GM12878 (cell line): ENCODE data around the gene CCNL1. TPM values are rescaled to one million over a fixed set of nuclear protein-coding genes. Genes with fewer than 3 reads are reported as not detected.

Source experiments
- ATAC-seq: fragments of 200-7000 bp; cut with Tn5 transposase; 3 replicates; pipeline ENCODE4 v1.9.1; 2020; ENCODE audit warnings: mild to moderate bottlenecking, moderate library complexity
- BruUV-seq: library from RNA; stranded (reverse); fragments of 400-500 nt; replicated peaks from 2 replicates; lab custom pipeline; 2021; lab: Mats Ljungman, UMichigan
- CTCF ChIA-PET: fragments of 300-600 bp; sonication (Branson Sonifier 250); formaldehyde crosslinking; extraction: SDS; loops from one replicate; lab custom pipeline; 2021; ENCODE audit warnings: inconsistent platforms; lab: Yijun Ruan, JAX
- POLR2A ChIA-PET: fragments of 350-600 bp; formaldehyde crosslinking; extraction: SDS; loops from one replicate; lab custom pipeline; 2021; ENCODE audit warnings: inconsistent platforms; lab: Charles Lee
- RAD21 ChIA-PET: fragments of 300-600 bp; sonication (Branson Sonifier 250); formaldehyde crosslinking; loops from one replicate; lab custom pipeline; 2023; ENCODE audit warnings: antibody characterized with exemption; ENCODE audit not compliant: unreplicated experiment; lab: Charles Lee
- SMC1A ChIA-PET: fragments of 300-600 bp; sonication (Branson Sonifier 250); formaldehyde crosslinking; loops from one replicate; lab custom pipeline; 2023; ENCODE audit not compliant: unreplicated experiment, uncharacterized antibody; lab: Charles Lee
- DNase-seq: peaks from one replicate; pipeline ENCODE4 v3.0.0-alpha.2; 2011; ENCODE audit warnings: low read depth, low spot score
- FAIRE-seq: peaks from 3 replicates; lab custom pipeline; 2011; peaks lifted over from hg19 to GRCh38; lab: Jason Lieb, UNC
- H2AFZ ChIP-seq: 2 replicates; pipeline ENCODE4 v1.6.0; 2011; ENCODE audit warnings: low read depth, low read length, control low read depth; ENCODE audit not compliant: control insufficient read depth
- H3K27ac ChIP-seq: 2 replicates; pipeline ENCODE4 v1.5.1; 2011; ENCODE audit warnings: control low read depth; ENCODE audit not compliant: control insufficient read depth, insufficient read depth
- H3K27me3 ChIP-seq, 2 experiments: replicated peaks in 1 of 2; 2 replicates each; pipeline versions ENCODE4 v1.6.0 to v1.6.1; 2011; ENCODE audit warnings: low read length in 1 of 2; ENCODE audit not compliant: control insufficient read depth in 2 of 2, insufficient read depth in 2 of 2
- H3K36me3 ChIP-seq, 2 experiments: 2 replicates each; pipeline ENCODE4 v1.5.1; 2011; ENCODE audit warnings: low read length in 1 of 2; ENCODE audit not compliant: control insufficient read depth in 2 of 2, insufficient read depth in 2 of 2
- H3K4me1 ChIP-seq: 2 replicates; pipeline ENCODE4 v1.6.1; 2011; ENCODE audit warnings: mild to moderate bottlenecking, low read length, moderate library complexity, mixed read lengths; ENCODE audit not compliant: control insufficient read depth, insufficient read depth
- H3K4me2 ChIP-seq: 2 replicates; pipeline ENCODE4 v1.6.0; 2011; ENCODE audit warnings: control low read depth; ENCODE audit not compliant: control insufficient read depth, insufficient read depth
- H3K4me3 ChIP-seq: fragments of 200-600 bp; sonication (generic); 2 replicates; pipeline ENCODE4 v1.5.1; 2016
- H3K79me2 ChIP-seq: 2 replicates; pipeline ENCODE4 v1.6.0; 2011; ENCODE audit warnings: low read length; ENCODE audit not compliant: control insufficient read depth, insufficient read depth
- H3K9ac ChIP-seq: 2 replicates; pipeline ENCODE4 v1.8.0; 2011; ENCODE audit warnings: low read length, control low read depth, mixed read lengths; ENCODE audit not compliant: control insufficient read depth, insufficient read depth
- H3K9me3 ChIP-seq: replicated peaks from 3 replicates; pipeline ENCODE4 v1.5.1; 2011; ENCODE audit warnings: mild to moderate bottlenecking, low read length; ENCODE audit not compliant: control insufficient read depth, insufficient read depth
- H4K20me1 ChIP-seq: 2 replicates; pipeline ENCODE4 v1.6.0; 2011; ENCODE audit not compliant: control insufficient read depth, insufficient read depth
- EZH2 ChIP-seq: IDR thresholded peaks from 2 replicates; pipeline ENCODE4 v1.6.1; 2012; ENCODE audit warnings: low read depth, mild to moderate bottlenecking, control low read depth, inconsistent platforms, low read length, borderline replicate concordance; ENCODE audit not compliant: control insufficient read depth
- GATAD2B ChIP-seq: fragments of 450-650 bp; conservative IDR thresholded peaks from 2 replicates; pipeline ENCODE4 v1.6.1; 2017; ENCODE audit warnings: low read depth, mild to moderate bottlenecking, moderate library complexity
- NR2C1 ChIP-seq: fragments of 450-650 bp; IDR thresholded peaks from 2 replicates; pipeline ENCODE4 v1.6.1; 2017; ENCODE audit warnings: antibody characterized with exemption, mild to moderate bottlenecking, moderate library complexity
- SRF ChIP-seq, 2 experiments: IDR thresholded peaks; 2 replicates each; pipeline ENCODE4 v1.6.1; 2011; ENCODE audit warnings: low read depth in 2 of 2, low read length in 2 of 2, mild to moderate bottlenecking in 1 of 2, moderate library complexity in 1 of 2
- WRNIP1 ChIP-seq: IDR thresholded peaks from 2 replicates; pipeline ENCODE4 v1.6.1; 2011; ENCODE audit warnings: low read depth, low read length, improper control_type of control experiment, borderline replicate concordance
- ZSCAN29 ChIP-seq: fragments of 450-650 bp; IDR thresholded peaks from 2 replicates; pipeline ENCODE4 v1.6.1; 2017; ENCODE audit warnings: mild to moderate bottlenecking, moderate library complexity
- in situ Hi-C: fragments of 300-500 bp; cut with MboI; formaldehyde crosslinking; loops from 9 replicates; pipeline ENCODE4 v1.14.3; 2018; ENCODE audit warnings: mixed read lengths
- intact Hi-C: fragments of 100-400 bp; cut with micrococcal nuclease; formaldehyde crosslinking; loops from one replicate; pipeline ENCODE4 v1.14.2; 2022; ENCODE audit not compliant: unreplicated experiment
- polyA plus RNA-seq, 11 experiments: library from polyadenylated mRNA; depleted of rRNA in 4 of 11; unstranded in 6 of 11; stranded (reverse) in 5 of 11; fragments of >200 nt; fragmentation: Nextera tagmentation in 4 of 11; fragmentation: Illumina TruSeq in 1 of 11; extraction: Ambion mirVana in 4 of 11; extraction: Trizol in 1 of 11; gene quantifications; 1 replicate in 1 of 11; 2 replicates in 10 of 11; pipeline versions ENCODE4 v1.2.1 to v1.2.3, GENCODE V29; 2011 to 2016; ENCODE audit warnings: inconsistent platforms in 2 of 11, missing spikeins in 2 of 11, low read depth in 1 of 11
- total RNA-seq, 4 experiments: library from RNA; depleted of rRNA in 3 of 4; stranded (reverse); fragments of >200 nt in 3 of 4; fragmentation: Illumina TruSeq in 1 of 4; extraction: Trizol in 1 of 4; gene quantifications; 2 replicates each; pipeline versions ENCODE4 v1.2.1 to v1.2.3, GENCODE V29; 2013 to 2021
- TF ChIP-seq, protein P1 (sequence below): fragments of 450-650 bp; IDR thresholded peaks from 2 replicates; pipeline ENCODE4 v1.6.1; 2016; ENCODE audit warnings: mild to moderate bottlenecking, moderate library complexity, borderline replicate concordance
- TF ChIP-seq, protein P2 (sequence below): IDR thresholded peaks from 2 replicates; pipeline ENCODE4 v1.6.1; 2012; ENCODE audit warnings: mild to moderate bottlenecking, low read depth, low read length

Gene CCNL1
- total and polyA plus RNA-seq, 10 of the 15 experiments (the other 5 are each of a cell fraction or from before 2014, with no cell fraction given), result 22.2 to 174 (median 115) TPM

DNA sequence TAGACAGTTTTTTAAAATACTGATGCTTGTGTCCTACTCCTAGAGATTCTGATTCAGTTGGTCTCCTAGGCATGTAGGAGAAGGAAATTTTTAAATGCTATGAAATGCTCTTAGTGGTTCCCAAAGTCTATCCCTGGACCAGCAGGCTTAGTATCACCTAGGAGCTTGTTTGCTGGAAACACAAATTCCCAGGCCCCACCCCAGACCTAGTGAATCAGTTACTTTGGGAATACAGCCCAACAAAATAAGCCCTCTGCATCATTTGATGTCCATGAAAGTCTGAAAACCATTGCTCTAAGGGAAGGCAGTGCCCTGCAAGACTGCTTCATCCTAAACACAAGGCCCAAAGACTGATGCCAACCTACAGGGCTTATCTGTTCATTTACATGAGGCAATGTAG is 36.3 kb downstream of the CCNL1 start:
- CTCF ChIA-PET, result interaction anchor here (32.0 to 50.9 kb wide), 2 partner anchors 3 to 24 kb away, joined by 939 read pairs; no protein-coding TSS in a partner anchor
- in situ Hi-C loops (no loop called here), intact Hi-C loops (no loop called here)
- DNase-seq (no peak), ATAC-seq (no peak), FAIRE-seq (no peak)
- Histone ChIP-seq H3K9me3 (no peaks in the 10 kb centered on the region), H4K20me1 (no peaks in the 10 kb centered on the region), H3K36me3 (no peaks in the 10 kb centered on the region), H3K9ac (no peak overlapping the region), H2AFZ (no peak overlapping the region), H3K4me3 (no peak overlapping the region), H3K4me2 (no peak overlapping the region), H3K4me1 (peaks cover 5% of the 10 kb centered on the region), H3K27me3 (no peaks in the 10 kb centered on the region), H3K27ac (no peak overlapping the region), H3K79me2 (no peaks in the 10 kb centered on the region)
- no TSS peak for BruUV-seq
- POLR2A ChIA-PET, result interaction anchor here (1.2 kb wide), 1 partner anchor 11 kb away, joined by 3 read pairs; no protein-coding TSS in a partner anchor
- SMC1A ChIA-PET, result interaction anchor here (0.8 to 10.3 kb wide), 2 partner anchors 18 to 34 kb away, joined by 3 to 85 read pairs; no protein-coding TSS in a partner anchor
- RAD21 ChIA-PET, result interaction anchor here (13.8 kb wide), 1 partner anchor 32 kb away, joined by 153 read pairs; no protein-coding TSS in a partner anchor
- no peak for TF ChIP-seq GATAD2B
- TF ChIP-seq EZH2, result no peak
- TF ChIP-seq, protein P1, sequence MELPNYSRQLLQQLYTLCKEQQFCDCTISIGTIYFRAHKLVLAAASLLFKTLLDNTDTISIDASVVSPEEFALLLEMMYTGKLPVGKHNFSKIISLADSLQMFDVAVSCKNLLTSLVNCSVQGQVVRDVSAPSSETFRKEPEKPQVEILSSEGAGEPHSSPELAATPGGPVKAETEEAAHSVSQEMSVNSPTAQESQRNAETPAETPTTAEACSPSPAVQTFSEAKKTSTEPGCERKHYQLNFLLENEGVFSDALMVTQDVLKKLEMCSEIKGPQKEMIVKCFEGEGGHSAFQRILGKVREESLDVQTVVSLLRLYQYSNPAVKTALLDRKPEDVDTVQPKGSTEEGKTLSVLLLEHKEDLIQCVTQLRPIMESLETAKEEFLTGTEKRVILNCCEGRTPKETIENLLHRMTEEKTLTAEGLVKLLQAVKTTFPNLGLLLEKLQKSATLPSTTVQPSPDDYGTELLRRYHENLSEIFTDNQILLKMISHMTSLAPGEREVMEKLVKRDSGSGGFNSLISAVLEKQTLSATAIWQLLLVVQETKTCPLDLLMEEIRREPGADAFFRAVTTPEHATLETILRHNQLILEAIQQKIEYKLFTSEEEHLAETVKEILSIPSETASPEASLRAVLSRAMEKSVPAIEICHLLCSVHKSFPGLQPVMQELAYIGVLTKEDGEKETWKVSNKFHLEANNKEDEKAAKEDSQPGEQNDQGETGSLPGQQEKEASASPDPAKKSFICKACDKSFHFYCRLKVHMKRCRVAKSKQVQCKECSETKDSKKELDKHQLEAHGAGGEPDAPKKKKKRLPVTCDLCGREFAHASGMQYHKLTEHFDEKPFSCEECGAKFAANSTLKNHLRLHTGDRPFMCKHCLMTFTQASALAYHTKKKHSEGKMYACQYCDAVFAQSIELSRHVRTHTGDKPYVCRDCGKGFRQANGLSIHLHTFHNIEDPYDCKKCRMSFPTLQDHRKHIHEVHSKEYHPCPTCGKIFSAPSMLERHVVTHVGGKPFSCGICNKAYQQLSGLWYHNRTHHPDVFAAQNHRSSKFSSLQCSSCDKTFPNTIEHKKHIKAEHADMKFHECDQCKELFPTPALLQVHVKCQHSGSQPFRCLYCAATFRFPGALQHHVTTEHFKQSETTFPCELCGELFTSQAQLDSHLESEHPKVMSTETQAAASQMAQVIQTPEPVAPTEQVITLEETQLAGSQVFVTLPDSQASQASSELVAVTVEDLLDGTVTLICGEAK, result no peak
- TF ChIP-seq ZSCAN29, result no peak
- TF ChIP-seq SRF (IDR thresholded peaks at IDR 0.05; ENCODE audit: low read depth in 2 of 2, low read length in 2 of 2), result no peak
- TF ChIP-seq, protein P2, sequence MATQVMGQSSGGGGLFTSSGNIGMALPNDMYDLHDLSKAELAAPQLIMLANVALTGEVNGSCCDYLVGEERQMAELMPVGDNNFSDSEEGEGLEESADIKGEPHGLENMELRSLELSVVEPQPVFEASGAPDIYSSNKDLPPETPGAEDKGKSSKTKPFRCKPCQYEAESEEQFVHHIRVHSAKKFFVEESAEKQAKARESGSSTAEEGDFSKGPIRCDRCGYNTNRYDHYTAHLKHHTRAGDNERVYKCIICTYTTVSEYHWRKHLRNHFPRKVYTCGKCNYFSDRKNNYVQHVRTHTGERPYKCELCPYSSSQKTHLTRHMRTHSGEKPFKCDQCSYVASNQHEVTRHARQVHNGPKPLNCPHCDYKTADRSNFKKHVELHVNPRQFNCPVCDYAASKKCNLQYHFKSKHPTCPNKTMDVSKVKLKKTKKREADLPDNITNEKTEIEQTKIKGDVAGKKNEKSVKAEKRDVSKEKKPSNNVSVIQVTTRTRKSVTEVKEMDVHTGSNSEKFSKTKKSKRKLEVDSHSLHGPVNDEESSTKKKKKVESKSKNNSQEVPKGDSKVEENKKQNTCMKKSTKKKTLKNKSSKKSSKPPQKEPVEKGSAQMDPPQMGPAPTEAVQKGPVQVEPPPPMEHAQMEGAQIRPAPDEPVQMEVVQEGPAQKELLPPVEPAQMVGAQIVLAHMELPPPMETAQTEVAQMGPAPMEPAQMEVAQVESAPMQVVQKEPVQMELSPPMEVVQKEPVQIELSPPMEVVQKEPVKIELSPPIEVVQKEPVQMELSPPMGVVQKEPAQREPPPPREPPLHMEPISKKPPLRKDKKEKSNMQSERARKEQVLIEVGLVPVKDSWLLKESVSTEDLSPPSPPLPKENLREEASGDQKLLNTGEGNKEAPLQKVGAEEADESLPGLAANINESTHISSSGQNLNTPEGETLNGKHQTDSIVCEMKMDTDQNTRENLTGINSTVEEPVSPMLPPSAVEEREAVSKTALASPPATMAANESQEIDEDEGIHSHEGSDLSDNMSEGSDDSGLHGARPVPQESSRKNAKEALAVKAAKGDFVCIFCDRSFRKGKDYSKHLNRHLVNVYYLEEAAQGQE, result no peak
- TF ChIP-seq WRNIP1, result no peak
- TF ChIP-seq NR2C1, result no peak
